Vagina (tissue), 2 donors: ENCODE measurements around the gene PRSS16. TPM values are rescaled to one million over a fixed set of nuclear protein-coding genes. Genes with fewer than 3 reads are reported as not detected.
A peak's percentile ranks its signal among the peaks of the same experiment; 100 is the strongest.

Source experiments
- DNase-seq, 2 donors: peaks; one replicate each; pipeline ENCODE4 v3.0.0-alpha.2; 2017; ENCODE audit errors: extremely low spot score in 2 of 2
- H3K27ac ChIP-seq: fragments of 200-600 bp; sonication (generic); one replicate; pipeline ENCODE4 v1.5.1; 2019
- H3K27me3 ChIP-seq: fragments of 200-600 bp; sonication (generic); one replicate; pipeline ENCODE4 v1.5.1; 2019
- H3K36me3 ChIP-seq, 2 donors: fragments of 200-600 bp; sonication (generic); one replicate each; pipeline ENCODE4 v1.5.1; 2017 to 2019
- H3K4me1 ChIP-seq: fragments of 200-600 bp; sonication (generic); one replicate; pipeline ENCODE4 v1.5.1; 2019
- H3K4me3 ChIP-seq, 2 donors: fragments of 200-600 bp; sonication (generic); 1 replicate in 1 of 2; 2 replicates in 1 of 2; pipeline ENCODE4 v1.5.1; 2016 to 2019
- H3K9me3 ChIP-seq: fragments of 200-600 bp; sonication (generic); one replicate; pipeline ENCODE4 v1.5.1; 2019
- CTCF ChIP-seq, 3 experiments: fragments of 450-650 bp in 2 of 3; fragments of 200-600 bp in 1 of 3; sonication (generic) in 1 of 3; IDR thresholded peaks; one replicate each; pipeline ENCODE4 v1.5.1; 2017 to 2019; ENCODE audit warnings: antibody characterized with exemption in 3 of 3, mild to moderate bottlenecking in 2 of 3, moderate library complexity in 2 of 3
- POLR2A ChIP-seq, 2 donors: fragments of 450-650 bp; IDR thresholded peaks; one replicate each; pipeline ENCODE4 v1.6.1; 2017; ENCODE audit warnings: antibody characterized with exemption in 2 of 2, mild to moderate bottlenecking in 2 of 2, moderate library complexity in 2 of 2
- POLR2AphosphoS5 ChIP-seq, 2 donors: sonication (generic); formaldehyde crosslinking; IDR thresholded peaks; one replicate each; pipeline ENCODE4 v1.9.0; 2017; ENCODE audit warnings: antibody characterized with exemption in 2 of 2, mild to moderate bottlenecking in 2 of 2, low read depth in 1 of 2; ENCODE audit not compliant: insufficient read depth in 1 of 2
- intact Hi-C: fragments of 100-400 bp; cut with DNase I; formaldehyde crosslinking; loops from one replicate; pipeline ENCODE4 v1.15.1; 2023
- total RNA-seq: library from RNA; depleted of rRNA; stranded (reverse); fragments of >200 nt; gene quantifications from one replicate; pipeline ENCODE4 v1.2.3, GENCODE V29; 2016

The PRSS16 gene
- total RNA-seq, 1 donor from 2014 or later, result 1.2 TPM

DNA sequence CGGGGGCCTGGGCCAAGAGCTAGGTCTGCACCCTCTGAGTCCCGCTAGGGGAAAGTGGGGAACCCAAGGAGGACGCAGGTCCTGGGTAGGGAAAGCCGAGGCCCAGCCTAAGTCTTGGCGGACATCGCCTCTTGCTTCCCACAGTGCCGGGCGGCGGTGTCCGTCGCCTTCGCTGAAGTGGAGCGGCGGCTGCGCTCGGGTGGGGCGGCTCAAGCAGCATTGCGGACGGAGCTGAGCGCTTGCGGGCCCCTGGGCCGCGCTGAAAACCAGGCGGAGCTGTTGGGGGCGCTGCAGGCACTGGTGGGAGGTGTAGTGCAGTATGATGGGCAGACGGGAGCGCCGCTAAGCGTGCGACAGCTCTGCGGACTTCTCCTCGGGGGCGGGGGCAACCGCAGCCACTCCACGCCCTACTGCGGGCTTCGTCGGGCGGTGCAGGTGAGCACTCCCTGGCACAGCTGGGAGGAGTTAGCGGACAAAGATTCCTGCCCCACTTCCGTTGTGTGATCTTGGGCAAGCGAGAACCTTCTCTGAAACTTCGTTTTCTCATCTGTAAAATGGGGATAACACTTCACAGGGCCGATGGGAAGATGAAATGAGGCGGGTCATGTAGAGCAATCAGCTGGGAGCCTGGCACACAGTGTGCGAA is 4.2 kb downstream of the PRSS16 start:
- Histone ChIP-seq H3K4me1 (peaks cover 19% of the 10 kb centered on the region), H3K4me3 (peak overlapping the region; percentile 31 to 45), H3K36me3 (no peaks in the 10 kb centered on the region), H3K27me3 (peaks cover 4% of the 10 kb centered on the region), H3K9me3 (no peaks in the 10 kb centered on the region), H3K27ac (peak overlapping the region; percentile 24)
- intact Hi-C loops, result no loop called here
- DNase-seq, result no peak
- TF ChIP-seq POLR2A (IDR thresholded peaks at IDR 0.05) (no peak), POLR2AphosphoS5 (IDR thresholded peaks at IDR 0.05; ENCODE audit: insufficient read depth in 1 of 2, low read depth in 1 of 2) (no peak), CTCF (IDR thresholded peaks at IDR 0.05) (no peak)

- Histone ChIP-seq H3K27me3 (peaks cover 4% of the 10 kb centered on the region), H3K4me1 (peaks cover 19% of the 10 kb centered on the region), H3K9me3 (no peaks in the 10 kb centered on the region), H3K36me3 (no peaks in the 10 kb centered on the region), H3K27ac (no peak overlapping the region), H3K4me3 (no peak overlapping the region)
- TF ChIP-seq POLR2A (IDR thresholded peaks at IDR 0.05), result no peak
- no peak for TF ChIP-seq CTCF (IDR thresholded peaks at IDR 0.05)
- no peak for TF ChIP-seq POLR2AphosphoS5 (IDR thresholded peaks at IDR 0.05; ENCODE audit: insufficient read depth in 1 of 2, low read depth in 1 of 2)
- intact Hi-C loops, result no loop called here
- no peak for DNase-seq
Measured at GRCh38 chr6:27254566-27254965, 7.1 kb downstream of the PRSS16 start.

DNA sequence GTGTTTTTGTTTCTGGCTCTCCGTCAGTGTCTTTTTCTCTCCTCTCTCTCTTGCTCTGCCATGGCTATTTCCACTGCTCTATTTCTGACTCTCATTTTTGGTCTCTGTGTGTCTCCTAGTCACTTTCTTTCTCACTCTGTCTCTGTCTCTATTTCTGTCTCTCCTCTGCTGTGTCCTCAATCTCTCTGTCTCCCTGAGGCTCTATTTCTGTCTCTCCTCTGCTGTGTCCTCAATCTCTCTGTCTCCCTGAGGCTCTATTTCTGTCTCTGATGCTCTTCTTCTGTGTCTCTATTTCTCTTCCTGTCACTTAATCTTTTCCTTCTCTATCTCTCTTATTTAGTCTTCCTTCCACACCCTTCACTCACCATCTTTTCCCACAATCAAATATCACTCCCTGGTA is 8.4 kb downstream of the PRSS16 start:
- Histone ChIP-seq H3K27me3 (peaks cover 2% of the 10 kb centered on the region), H3K4me3 (no peak overlapping the region), H3K4me1 (peaks cover 13% of the 10 kb centered on the region), H3K9me3 (no peaks in the 10 kb centered on the region), H3K27ac (no peak overlapping the region), H3K36me3 (no peaks in the 10 kb centered on the region)
- intact Hi-C loops, result no loop called here
- no peak for TF ChIP-seq POLR2AphosphoS5 (IDR thresholded peaks at IDR 0.05; ENCODE audit: insufficient read depth in 1 of 2, low read depth in 1 of 2)
- TF ChIP-seq POLR2A (IDR thresholded peaks at IDR 0.05), result no peak
- TF ChIP-seq CTCF (IDR thresholded peaks at IDR 0.05), result no peak
- no peak for DNase-seq

DNA sequence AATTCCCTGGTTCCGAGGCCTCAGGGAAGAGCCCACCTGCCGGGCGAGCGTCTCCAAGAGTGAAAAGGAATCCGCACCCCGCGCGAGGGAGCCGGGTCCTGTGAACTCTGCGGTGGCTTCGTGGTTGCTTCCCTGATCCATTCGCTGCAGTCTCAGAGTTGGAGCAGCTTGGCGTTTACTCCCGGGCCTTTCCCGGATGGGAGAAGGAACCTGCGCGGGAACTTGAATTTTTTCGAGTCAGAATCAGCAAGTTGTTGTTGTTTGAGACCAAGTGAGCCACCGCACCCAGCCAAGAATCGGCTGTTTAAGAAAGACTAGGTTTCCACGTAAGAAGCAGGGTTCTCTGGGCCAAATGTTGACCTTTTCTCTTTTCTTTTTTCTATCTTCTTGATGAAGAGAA is 12.9 kb downstream of the PRSS16 start:
- Histone ChIP-seq H3K36me3 (no peaks in the 10 kb centered on the region), H3K27ac (no peak overlapping the region), H3K9me3 (no peaks in the 10 kb centered on the region), H3K27me3 (no peaks in the 10 kb centered on the region), H3K4me1 (no peaks in the 10 kb centered on the region), H3K4me3 (no peak overlapping the region)
- no peak for DNase-seq
- intact Hi-C loops, result no loop called here
- TF ChIP-seq CTCF (IDR thresholded peaks at IDR 0.05) (no peak), POLR2AphosphoS5 (IDR thresholded peaks at IDR 0.05; ENCODE audit: insufficient read depth in 1 of 2, low read depth in 1 of 2) (no peak), POLR2A (IDR thresholded peaks at IDR 0.05) (no peak)

DNA sequence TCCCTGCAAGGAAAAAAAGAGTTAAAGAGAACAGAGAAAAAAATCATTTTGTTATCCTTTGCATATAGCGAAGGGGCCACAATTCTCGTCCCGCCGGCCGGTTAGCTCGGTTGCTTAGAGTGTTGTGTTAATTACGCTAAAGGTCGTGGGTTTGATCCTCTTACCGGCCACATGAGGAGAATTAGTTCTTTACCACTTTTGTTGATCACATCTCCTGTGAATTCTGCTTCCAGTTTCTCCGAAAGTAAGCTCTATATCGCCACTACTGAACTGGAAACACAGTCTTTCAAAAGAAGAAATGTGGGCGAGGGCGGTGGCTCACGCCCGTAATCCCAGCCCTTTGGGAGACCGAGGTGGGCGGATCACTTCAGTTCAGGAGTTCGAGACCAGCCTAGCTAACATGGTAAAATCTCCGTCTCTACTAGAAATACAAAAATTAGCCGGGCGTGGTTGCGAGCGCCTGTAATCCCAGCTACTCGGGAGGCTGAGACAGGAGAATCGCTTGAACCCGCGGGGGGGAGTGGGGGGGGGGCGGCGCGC is 13.4 kb downstream of the PRSS16 start:
- TF ChIP-seq POLR2AphosphoS5 (IDR thresholded peaks at IDR 0.05; ENCODE audit: insufficient read depth in 1 of 2, low read depth in 1 of 2) (no peak), CTCF (IDR thresholded peaks at IDR 0.05) (no peak), POLR2A (IDR thresholded peaks at IDR 0.05) (no peak)
- no peaks in the 10 kb centered on the region for H3K36me3 ChIP-seq
- DNase-seq, result no peak
- H3K4me3 ChIP-seq, result no peak overlapping the region
- H3K27me3 ChIP-seq, result no peaks in the 10 kb centered on the region
- H3K27ac ChIP-seq, result no peak overlapping the region
- intact Hi-C loops, result no loop called here
- H3K4me1 ChIP-seq, result no peaks in the 10 kb centered on the region
- H3K9me3 ChIP-seq, result no peaks in the 10 kb centered on the region
